ENCODE data around the gene UNC119B. TPM values are rescaled to one million over a fixed set of nuclear protein-coding genes. Genes with fewer than 3 reads are reported as not detected.

Gene UNC119B
- total RNA-seq, 4 donors from 2014 or later, result 19.6 to 38.1 (median 21.8) TPM

DNA sequence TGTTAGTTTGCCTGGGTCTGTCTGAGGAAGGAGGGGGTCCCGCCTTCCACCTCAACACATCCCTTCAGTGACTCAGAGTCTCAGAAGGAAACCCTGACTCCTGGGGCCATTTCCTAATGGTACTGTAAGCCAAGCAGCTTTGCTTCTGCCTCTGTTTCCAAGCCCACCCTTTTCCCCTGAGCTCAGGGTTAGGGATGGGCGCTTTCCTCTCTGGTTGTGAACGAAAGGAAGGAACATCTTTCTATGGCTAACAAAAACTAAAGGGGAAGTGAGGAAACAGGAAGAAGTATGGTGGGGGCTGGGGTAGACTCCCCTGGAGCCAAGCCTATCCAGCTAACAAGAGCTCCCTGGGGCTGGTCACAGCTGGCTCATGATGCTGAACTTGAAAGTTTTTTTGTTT lies 11.6 kb upstream of the UNC119B start:
- ATAC-seq (ENCODE audit: low FRiP score) (no peak), DNase-seq (ENCODE audit: low spot score) (no peak)
- TF ChIP-seq, protein P1, sequence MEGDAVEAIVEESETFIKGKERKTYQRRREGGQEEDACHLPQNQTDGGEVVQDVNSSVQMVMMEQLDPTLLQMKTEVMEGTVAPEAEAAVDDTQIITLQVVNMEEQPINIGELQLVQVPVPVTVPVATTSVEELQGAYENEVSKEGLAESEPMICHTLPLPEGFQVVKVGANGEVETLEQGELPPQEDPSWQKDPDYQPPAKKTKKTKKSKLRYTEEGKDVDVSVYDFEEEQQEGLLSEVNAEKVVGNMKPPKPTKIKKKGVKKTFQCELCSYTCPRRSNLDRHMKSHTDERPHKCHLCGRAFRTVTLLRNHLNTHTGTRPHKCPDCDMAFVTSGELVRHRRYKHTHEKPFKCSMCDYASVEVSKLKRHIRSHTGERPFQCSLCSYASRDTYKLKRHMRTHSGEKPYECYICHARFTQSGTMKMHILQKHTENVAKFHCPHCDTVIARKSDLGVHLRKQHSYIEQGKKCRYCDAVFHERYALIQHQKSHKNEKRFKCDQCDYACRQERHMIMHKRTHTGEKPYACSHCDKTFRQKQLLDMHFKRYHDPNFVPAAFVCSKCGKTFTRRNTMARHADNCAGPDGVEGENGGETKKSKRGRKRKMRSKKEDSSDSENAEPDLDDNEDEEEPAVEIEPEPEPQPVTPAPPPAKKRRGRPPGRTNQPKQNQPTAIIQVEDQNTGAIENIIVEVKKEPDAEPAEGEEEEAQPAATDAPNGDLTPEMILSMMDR (IDR thresholded peaks at IDR 0.05), result no peak

GRCh38 chr12:120699553-120699952 lies 10.7 kb upstream of the UNC119B start:
- ATAC-seq (ENCODE audit: low FRiP score), result no peak
- TF ChIP-seq, protein P1 (IDR thresholded peaks at IDR 0.05), result no peak
- DNase-seq (ENCODE audit: low spot score), result no peak

DNA sequence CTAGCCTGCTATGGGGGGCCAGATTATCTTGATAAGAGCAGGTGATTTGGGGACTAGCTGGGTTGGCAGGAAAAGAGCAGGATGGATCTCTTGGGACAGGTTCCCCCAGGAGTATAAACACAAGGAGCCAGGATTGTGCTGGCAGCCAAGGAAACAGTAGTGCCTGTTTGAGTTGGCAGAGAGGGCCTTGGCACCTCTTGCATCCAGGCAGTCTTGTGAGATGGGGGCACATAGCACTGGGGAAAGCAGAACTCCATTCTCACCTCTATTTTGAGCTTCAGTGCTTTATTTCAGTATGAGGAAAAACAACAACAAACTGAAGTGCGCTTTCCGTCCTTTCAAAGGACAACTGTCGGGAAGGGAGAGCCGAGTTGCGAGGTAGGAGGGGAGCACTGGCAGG lies 9.4 kb upstream of the UNC119B start:
- DNase-seq (ENCODE audit: low spot score), result no peak
- TF ChIP-seq, protein P1 (IDR thresholded peaks at IDR 0.05), result no peak
- no peak for ATAC-seq (ENCODE audit: low FRiP score)

- no peak for DNase-seq (ENCODE audit: low spot score)
- TF ChIP-seq, protein P1 (IDR thresholded peaks at IDR 0.05), result no peak
- no peak for ATAC-seq (ENCODE audit: low FRiP score)
These were observed 7.6 kb upstream of the UNC119B start for GRCh38 chr12:120702637-120703036.

GRCh38 chr12:120703311-120703942 lies 6.8 kb upstream of the UNC119B start:
- TF ChIP-seq, protein P1 (IDR thresholded peaks at IDR 0.05), result no peak
- DNase-seq (ENCODE audit: low spot score) (no peak), ATAC-seq (ENCODE audit: low FRiP score) (no peak)

GRCh38 chr12:120705618-120706017 lies 4.6 kb upstream of the UNC119B start:
- no peak for DNase-seq (ENCODE audit: low spot score)
- ATAC-seq (ENCODE audit: low FRiP score), result no peak
- TF ChIP-seq, protein P1 (IDR thresholded peaks at IDR 0.05), result no peak

DNA sequence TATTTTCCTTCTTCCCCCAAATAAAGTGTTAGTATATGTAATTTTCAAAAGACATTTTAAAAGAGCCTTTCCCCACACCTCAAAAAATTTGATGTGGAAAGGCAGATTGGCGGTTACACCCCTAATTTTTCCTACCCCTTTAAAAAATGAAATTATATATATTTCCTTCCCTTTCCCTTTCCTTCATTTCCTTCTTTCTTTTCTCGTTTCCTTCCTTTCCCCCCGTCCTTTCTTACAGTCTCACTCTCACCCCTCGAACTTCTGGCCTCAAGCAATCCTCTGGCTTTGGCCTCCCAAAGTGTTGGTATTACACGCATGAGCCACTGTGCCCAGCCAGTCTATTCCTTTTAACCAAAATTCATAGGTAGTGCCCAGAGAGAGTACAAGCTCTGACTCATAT lies 4.2 kb upstream of the UNC119B start:
- TF ChIP-seq, protein P1 (IDR thresholded peaks at IDR 0.05), result no peak
- DNase-seq (ENCODE audit: low spot score) (no peak), ATAC-seq (ENCODE audit: low FRiP score) (no peak)
